ENCODE results near the gene PTPRQ. TPM values are rescaled to one million over a fixed set of nuclear protein-coding genes. Genes with fewer than 3 reads are reported as not detected.

The PTPRQ gene
- total RNA-seq, 1 experiment from 2014 or later = not detected

GRCh38 chr12:80432061-80432460 lies 12.0 kb upstream of the PTPRQ start:
- CTCF ChIA-PET = no interaction called here
- no TSS peak for BruUV-seq (replicated peaks)
- intact Hi-C loops (cut with micrococcal nuclease; ENCODE audit: unreplicated experiment) = no loop called here
- Mint-ChIP-seq H3K27ac (ENCODE audit: unreplicated experiment) (no peak overlapping the region), H3K27me3 (ENCODE audit: unreplicated experiment) (no peaks in the 10 kb centered on the region), H3K9me3 (ENCODE audit: low read depth, unreplicated experiment) (no peaks in the 10 kb centered on the region), H3K4me1 (ENCODE audit: low read depth, unreplicated experiment) (no peaks in the 10 kb centered on the region), H3K36me3 (ENCODE audit: insufficient read depth, unreplicated experiment) (no peaks in the 10 kb centered on the region), H3K4me3 (ENCODE audit: low read depth, unreplicated experiment) (no peak overlapping the region)
- no peak for DNase-seq
- TF ChIP-seq, protein P1, sequence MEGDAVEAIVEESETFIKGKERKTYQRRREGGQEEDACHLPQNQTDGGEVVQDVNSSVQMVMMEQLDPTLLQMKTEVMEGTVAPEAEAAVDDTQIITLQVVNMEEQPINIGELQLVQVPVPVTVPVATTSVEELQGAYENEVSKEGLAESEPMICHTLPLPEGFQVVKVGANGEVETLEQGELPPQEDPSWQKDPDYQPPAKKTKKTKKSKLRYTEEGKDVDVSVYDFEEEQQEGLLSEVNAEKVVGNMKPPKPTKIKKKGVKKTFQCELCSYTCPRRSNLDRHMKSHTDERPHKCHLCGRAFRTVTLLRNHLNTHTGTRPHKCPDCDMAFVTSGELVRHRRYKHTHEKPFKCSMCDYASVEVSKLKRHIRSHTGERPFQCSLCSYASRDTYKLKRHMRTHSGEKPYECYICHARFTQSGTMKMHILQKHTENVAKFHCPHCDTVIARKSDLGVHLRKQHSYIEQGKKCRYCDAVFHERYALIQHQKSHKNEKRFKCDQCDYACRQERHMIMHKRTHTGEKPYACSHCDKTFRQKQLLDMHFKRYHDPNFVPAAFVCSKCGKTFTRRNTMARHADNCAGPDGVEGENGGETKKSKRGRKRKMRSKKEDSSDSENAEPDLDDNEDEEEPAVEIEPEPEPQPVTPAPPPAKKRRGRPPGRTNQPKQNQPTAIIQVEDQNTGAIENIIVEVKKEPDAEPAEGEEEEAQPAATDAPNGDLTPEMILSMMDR (IDR thresholded peaks at IDR 0.05; ENCODE audit: unreplicated experiment) = no peak

DNA sequence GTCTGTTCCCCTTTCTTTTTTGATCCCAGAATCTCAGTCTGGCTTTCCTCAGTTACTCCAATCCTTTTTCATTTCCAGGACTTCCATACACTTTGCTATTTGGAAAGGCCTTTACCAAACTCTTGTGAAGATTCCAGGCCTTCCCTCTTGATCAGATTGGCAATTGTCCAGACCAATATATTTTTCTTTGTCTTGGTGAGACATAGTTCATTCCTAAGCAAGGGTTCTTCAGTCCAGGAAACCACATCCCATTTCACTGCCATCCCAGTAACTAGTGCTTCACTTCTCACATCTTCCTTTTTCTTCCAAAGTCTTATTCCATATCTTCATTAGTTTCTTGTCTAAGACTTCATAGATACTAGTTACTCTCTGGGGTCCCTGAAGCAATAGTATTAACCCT lies 2.1 kb upstream of the PTPRQ start:
- intact Hi-C loops (cut with micrococcal nuclease; ENCODE audit: unreplicated experiment) = no loop called here
- Mint-ChIP-seq H3K9me3 (ENCODE audit: low read depth, unreplicated experiment) (no peaks in the 10 kb centered on the region), H3K36me3 (ENCODE audit: insufficient read depth, unreplicated experiment) (no peaks in the 10 kb centered on the region), H3K27ac (ENCODE audit: unreplicated experiment) (no peak overlapping the region), H3K4me3 (ENCODE audit: low read depth, unreplicated experiment) (no peak overlapping the region), H3K4me1 (ENCODE audit: low read depth, unreplicated experiment) (peaks cover 13% of the 10 kb centered on the region), H3K27me3 (ENCODE audit: unreplicated experiment) (no peaks in the 10 kb centered on the region)
- no peak for DNase-seq
- TF ChIP-seq, protein P1 (IDR thresholded peaks at IDR 0.05; ENCODE audit: unreplicated experiment) = no peak
- no TSS peak for BruUV-seq (replicated peaks)
- CTCF ChIA-PET = no interaction called here

GRCh38 chr12:80442426-80443222 lies 1.4 kb upstream of the PTPRQ start:
- no peak for DNase-seq
- Mint-ChIP-seq H3K27me3 (ENCODE audit: unreplicated experiment) (no peaks in the 10 kb centered on the region), H3K36me3 (ENCODE audit: insufficient read depth, unreplicated experiment) (no peaks in the 10 kb centered on the region), H3K9me3 (ENCODE audit: low read depth, unreplicated experiment) (no peaks in the 10 kb centered on the region), H3K27ac (ENCODE audit: unreplicated experiment) (no peak overlapping the region), H3K4me1 (ENCODE audit: low read depth, unreplicated experiment) (peaks cover 13% of the 10 kb centered on the region), H3K4me3 (ENCODE audit: low read depth, unreplicated experiment) (no peak overlapping the region)
- TF ChIP-seq, protein P1 (IDR thresholded peaks at IDR 0.05; ENCODE audit: unreplicated experiment) = no peak
- intact Hi-C loops (cut with micrococcal nuclease; ENCODE audit: unreplicated experiment) = no loop called here
- CTCF ChIA-PET = no interaction called here
- BruUV-seq (replicated peaks) = no TSS peak

GRCh38 chr12:80445083-80445793 lies 1.2 kb downstream of the PTPRQ start:
- no peak for DNase-seq
- H3K27me3 Mint-ChIP-seq (ENCODE audit: unreplicated experiment) = no peaks in the 10 kb centered on the region
- H3K4me3 Mint-ChIP-seq (ENCODE audit: low read depth, unreplicated experiment) = no peak overlapping the region
- H3K9me3 Mint-ChIP-seq (ENCODE audit: low read depth, unreplicated experiment) = no peaks in the 10 kb centered on the region
- no peak overlapping the region for H3K27ac Mint-ChIP-seq (ENCODE audit: unreplicated experiment)
- intact Hi-C loops (cut with micrococcal nuclease; ENCODE audit: unreplicated experiment) = no loop called here
- TF ChIP-seq, protein P1 (IDR thresholded peaks at IDR 0.05; ENCODE audit: unreplicated experiment) = no peak
- CTCF ChIA-PET = no interaction called here
- peaks cover 13% of the 10 kb centered on the region for H3K4me1 Mint-ChIP-seq (ENCODE audit: low read depth, unreplicated experiment)
- no TSS peak for BruUV-seq (replicated peaks)
- H3K36me3 Mint-ChIP-seq (ENCODE audit: insufficient read depth, unreplicated experiment) = no peaks in the 10 kb centered on the region
